Rectal smooth muscle tissue (tissue), 1 donor: ENCODE measurements around the gene VSIG4.
"Not testable (repeated sequence)": the region's sequence is repeated elsewhere in the genome, so short reads cannot be mapped to it uniquely, and the experiment has no call there.

ENCODE experiments used
- H3K27ac ChIP-seq: one replicate; pipeline ENCODE4 v1.7.0; 2013; ENCODE audit warnings: low read depth, low read length, inconsistent platforms
- H3K27me3 ChIP-seq: one replicate; pipeline ENCODE4 v1.7.0; 2013; ENCODE audit warnings: low read length; ENCODE audit not compliant: control insufficient read depth, insufficient read depth
- H3K36me3 ChIP-seq: one replicate; pipeline ENCODE4 v1.7.0; 2013; ENCODE audit warnings: low read length; ENCODE audit not compliant: control insufficient read depth, insufficient read depth
- H3K4me1 ChIP-seq: one replicate; pipeline ENCODE4 v1.7.0; 2013; ENCODE audit warnings: low read length; ENCODE audit not compliant: control insufficient read depth, insufficient read depth
- H3K4me3 ChIP-seq: one replicate; pipeline ENCODE4 v1.7.0; 2013; ENCODE audit warnings: low read length
- H3K9ac ChIP-seq: one replicate; pipeline ENCODE4 v1.7.0; 2013; ENCODE audit warnings: low read length

Gene VSIG4

DNA sequence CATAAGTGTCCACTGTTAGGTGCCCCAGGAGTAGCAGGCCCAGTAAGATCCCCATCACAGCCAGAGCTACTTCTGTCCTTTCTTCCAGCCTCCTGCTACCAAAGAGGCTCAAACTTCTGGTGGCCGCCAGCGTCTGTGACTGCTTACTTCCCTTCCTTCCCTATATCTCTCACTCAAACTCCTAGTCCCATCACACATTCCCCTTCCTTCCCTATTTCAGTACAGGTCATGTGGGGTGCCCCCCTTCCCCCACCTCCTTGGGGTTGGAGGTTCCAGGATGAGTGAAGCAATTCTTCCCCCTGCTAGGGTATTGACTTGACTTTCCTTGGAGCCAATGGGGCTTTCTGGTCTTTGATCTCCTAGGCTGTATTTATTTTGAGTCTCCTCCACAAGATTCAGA lies at the start of gene VSIG4:
Gene VSIG4, minus strand, starts transcription at position 137 of the 400 bp plus-strand sequence. Its CDS starts 82 bp downstream, at position 55.
- no peak within 1 kb of the TSS for H3K4me3 ChIP-seq
- no peaks in the 10 kb centered on the region for H3K4me1 ChIP-seq
- no peaks in the 10 kb centered on the region for H3K36me3 ChIP-seq
- no peaks in the 10 kb centered on the region for H3K27me3 ChIP-seq
- H3K9ac ChIP-seq: no peak within 1 kb of the TSS
- no peak within 1 kb of the TSS for H3K27ac ChIP-seq

DNA sequence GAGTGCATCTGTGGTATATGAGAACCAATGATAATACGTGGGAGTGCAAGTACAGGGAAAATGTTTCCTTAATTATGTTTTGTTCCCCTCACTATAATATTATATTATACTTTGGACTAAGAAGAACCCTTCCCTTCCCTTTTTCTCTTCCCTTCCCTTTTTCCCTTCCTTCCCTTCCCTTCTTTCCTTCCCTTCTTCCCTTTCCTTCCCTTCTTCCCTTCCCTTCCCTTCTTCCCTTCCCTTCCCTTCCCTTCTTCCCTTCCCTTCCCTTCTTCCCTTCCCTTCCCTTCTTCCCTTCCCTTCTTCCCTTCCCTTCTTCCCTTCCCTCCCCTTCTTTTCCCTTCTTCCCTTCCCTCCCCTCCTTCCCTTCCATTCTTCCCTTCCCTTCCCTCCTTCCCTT lies 36.9 kb upstream of the VSIG4 start:
- H3K4me1 ChIP-seq: no peaks in the 10 kb centered on the region
- H3K27me3 ChIP-seq: no peaks in the 10 kb centered on the region
- no peak overlapping the region for H3K4me3 ChIP-seq
- H3K9ac ChIP-seq: no peak overlapping the region
- H3K27ac ChIP-seq: no peak overlapping the region
- H3K36me3 ChIP-seq: no peaks in the 10 kb centered on the region

- H3K9ac ChIP-seq: no peak overlapping the region
- H3K4me3 ChIP-seq: no peak overlapping the region
- no peaks in the 10 kb centered on the region for H3K36me3 ChIP-seq
- H3K4me1 ChIP-seq: no peaks in the 10 kb centered on the region
- no peaks in the 10 kb centered on the region for H3K27me3 ChIP-seq
- no peak overlapping the region for H3K27ac ChIP-seq
These were observed 35.3 kb upstream of the VSIG4 start for GRCh38 chrX:66074920-66075879.

GRCh38 chrX:66071126-66071525 lies 31.2 kb upstream of the VSIG4 start:
- Histone ChIP-seq H3K4me1 (no peaks in the 10 kb centered on the region), H3K36me3 (no peaks in the 10 kb centered on the region), H3K27me3 (no peaks in the 10 kb centered on the region), H3K4me3 (no peak overlapping the region), H3K27ac (no peak overlapping the region), H3K9ac (no peak overlapping the region)

DNA sequence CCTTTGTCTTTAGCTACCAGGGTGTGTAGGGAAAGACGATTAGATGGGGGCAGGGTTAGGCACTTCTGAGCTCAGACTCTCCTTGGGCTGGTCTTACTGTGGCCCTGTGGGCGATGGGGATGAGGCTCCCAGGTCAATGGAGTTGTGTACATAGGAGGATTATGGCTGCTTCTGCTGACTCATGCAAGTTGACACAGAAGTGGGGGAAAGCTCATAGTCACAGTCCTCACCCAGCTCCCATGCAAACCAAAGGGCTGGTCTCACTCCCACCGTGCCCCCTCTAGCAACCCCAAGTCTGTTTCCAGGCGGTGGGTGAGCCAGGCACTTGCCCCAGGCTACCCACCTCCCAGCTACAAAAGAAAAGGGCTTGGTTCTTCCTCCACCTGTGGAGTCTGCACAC lies 24.4 kb upstream of the VSIG4 start:
- no peaks in the 10 kb centered on the region for H3K4me1 ChIP-seq
- no peak overlapping the region for H3K9ac ChIP-seq
- H3K27ac ChIP-seq: no peak overlapping the region
- peaks cover 4% of the 10 kb centered on the region for H3K27me3 ChIP-seq
- no peak overlapping the region for H3K4me3 ChIP-seq
- no peaks in the 10 kb centered on the region for H3K36me3 ChIP-seq

DNA sequence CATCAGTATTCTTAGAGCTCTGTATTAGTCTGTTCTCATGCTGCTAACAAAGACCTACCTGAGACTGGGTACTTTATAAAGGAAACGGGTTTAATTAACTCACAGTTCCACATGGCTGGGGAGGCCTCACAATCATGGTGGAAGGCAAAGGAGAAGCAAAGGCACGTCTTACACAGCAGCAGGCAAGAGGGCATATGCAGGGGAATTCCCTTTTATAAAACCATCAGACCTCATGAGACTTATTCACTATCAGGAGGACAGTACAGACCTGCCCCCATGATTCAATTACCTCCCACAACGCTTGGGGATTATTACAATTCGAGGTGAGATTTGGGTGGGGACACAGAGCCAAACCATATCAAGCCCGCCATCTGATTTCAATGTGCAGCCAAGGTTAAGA lies 17.1 kb upstream of the VSIG4 start:
- not testable (repeated sequence) for H3K27ac ChIP-seq

GRCh38 chrX:66054978-66055377 lies 15.1 kb upstream of the VSIG4 start:
- H3K9ac ChIP-seq: no peak overlapping the region
- no peaks in the 10 kb centered on the region for H3K36me3 ChIP-seq
- no peak overlapping the region for H3K27ac ChIP-seq
- no peak overlapping the region for H3K4me3 ChIP-seq
- no peaks in the 10 kb centered on the region for H3K4me1 ChIP-seq
- no peaks in the 10 kb centered on the region for H3K27me3 ChIP-seq

More for the DNA sequence above, 17.1 kb upstream of the VSIG4 start:
- H3K4me1 ChIP-seq, H3K27me3 ChIP-seq, H3K4me3 ChIP-seq, H3K9ac ChIP-seq, H3K36me3 ChIP-seq: not testable (repeated sequence)

DNA sequence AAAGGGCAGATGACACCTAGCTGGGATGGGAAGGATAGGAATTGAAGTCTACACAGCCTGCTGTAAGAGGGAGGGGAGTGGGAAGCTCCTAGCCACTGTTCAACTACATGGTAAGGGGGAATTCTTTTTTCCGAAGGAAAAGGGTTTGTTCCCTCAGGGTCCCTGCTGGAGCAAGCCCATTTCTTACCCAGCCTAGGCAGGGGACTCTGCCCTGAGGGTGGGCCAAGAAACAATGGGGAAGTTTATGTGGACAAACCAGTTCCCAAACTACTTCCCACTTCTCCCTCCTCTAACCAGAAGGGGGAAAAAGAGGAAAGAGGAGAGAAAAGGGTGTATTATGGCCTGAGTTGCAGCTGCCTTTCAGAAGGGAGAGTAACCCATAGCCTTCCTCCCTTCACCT lies 13.5 kb upstream of the VSIG4 start:
- no peaks in the 10 kb centered on the region for H3K36me3 ChIP-seq
- H3K4me1 ChIP-seq: no peaks in the 10 kb centered on the region
- H3K4me3 ChIP-seq: no peak overlapping the region
- H3K9ac ChIP-seq: no peak overlapping the region
- no peaks in the 10 kb centered on the region for H3K27me3 ChIP-seq
- H3K27ac ChIP-seq: no peak overlapping the region

DNA sequence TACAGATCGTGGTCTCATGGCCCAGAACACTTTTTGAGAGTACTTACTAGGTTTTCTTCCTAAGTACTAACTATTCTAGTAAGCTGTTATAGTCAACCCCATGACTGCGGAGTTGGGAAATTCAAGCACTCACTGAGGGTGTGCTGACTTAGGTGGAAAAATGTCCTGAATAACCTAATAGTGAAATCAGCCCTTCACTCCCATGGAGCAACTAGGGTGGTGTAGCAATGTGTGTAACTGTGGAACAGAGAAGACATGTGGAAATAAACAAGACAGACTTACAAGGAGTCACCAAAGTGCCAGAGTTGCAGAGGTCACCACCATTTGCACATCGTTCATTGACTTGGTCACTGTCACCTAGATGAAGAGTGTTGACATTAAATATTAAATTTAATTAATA lies 12.1 kb upstream of the VSIG4 start:
- Histone ChIP-seq H3K9ac (no peak overlapping the region), H3K36me3 (no peaks in the 10 kb centered on the region), H3K4me3 (no peak overlapping the region), H3K27me3 (no peaks in the 10 kb centered on the region), H3K27ac (no peak overlapping the region), H3K4me1 (no peaks in the 10 kb centered on the region)

DNA sequence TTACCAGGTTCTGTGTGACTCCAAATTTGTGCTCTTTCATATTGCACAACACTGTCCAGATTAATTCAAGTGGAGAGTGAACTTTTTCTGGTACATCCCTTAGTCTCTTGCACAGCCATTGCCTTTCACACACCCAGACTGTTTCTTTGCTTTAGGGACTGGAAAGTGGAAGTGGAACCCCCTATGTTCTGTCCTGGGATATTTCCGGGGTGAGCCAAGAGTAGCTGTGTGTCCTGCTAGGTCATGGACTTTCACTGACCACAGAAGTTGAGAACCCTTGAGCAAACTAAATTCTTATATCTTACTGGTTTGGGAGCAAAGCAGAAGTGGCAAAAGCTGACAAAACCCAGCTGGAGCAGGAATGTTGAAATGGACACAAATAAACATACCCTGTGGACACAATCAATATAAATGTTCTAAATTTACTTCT lies 10.3 kb upstream of the VSIG4 start:
- H3K4me1 ChIP-seq: no peaks in the 10 kb centered on the region
- H3K9ac ChIP-seq: no peak overlapping the region
- no peaks in the 10 kb centered on the region for H3K27me3 ChIP-seq
- H3K27ac ChIP-seq: no peak overlapping the region
- no peaks in the 10 kb centered on the region for H3K36me3 ChIP-seq
- no peak overlapping the region for H3K4me3 ChIP-seq

DNA sequence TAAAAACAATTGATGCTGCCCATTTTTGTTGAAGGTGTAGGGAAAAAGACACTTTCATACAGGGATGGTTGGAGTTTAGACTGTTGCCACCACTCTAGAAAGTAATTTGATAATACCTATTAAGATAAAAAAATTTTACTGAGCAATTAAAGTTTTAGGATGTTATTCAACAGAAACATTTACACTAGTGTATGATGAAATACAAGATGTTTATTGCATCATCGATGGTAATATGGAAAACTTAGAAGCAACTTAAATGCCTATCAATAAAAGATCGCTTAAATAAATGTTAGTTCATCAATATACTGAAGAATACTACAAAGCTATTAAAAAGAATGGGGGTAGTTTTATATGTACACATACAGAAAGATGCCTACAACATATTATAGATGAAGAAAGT lies 9.2 kb upstream of the VSIG4 start:
- Histone ChIP-seq H3K4me1 (no peaks in the 10 kb centered on the region), H3K4me3 (no peak overlapping the region), H3K27ac (no peak overlapping the region), H3K27me3 (no peaks in the 10 kb centered on the region), H3K36me3 (no peaks in the 10 kb centered on the region), H3K9ac (no peak overlapping the region)

DNA sequence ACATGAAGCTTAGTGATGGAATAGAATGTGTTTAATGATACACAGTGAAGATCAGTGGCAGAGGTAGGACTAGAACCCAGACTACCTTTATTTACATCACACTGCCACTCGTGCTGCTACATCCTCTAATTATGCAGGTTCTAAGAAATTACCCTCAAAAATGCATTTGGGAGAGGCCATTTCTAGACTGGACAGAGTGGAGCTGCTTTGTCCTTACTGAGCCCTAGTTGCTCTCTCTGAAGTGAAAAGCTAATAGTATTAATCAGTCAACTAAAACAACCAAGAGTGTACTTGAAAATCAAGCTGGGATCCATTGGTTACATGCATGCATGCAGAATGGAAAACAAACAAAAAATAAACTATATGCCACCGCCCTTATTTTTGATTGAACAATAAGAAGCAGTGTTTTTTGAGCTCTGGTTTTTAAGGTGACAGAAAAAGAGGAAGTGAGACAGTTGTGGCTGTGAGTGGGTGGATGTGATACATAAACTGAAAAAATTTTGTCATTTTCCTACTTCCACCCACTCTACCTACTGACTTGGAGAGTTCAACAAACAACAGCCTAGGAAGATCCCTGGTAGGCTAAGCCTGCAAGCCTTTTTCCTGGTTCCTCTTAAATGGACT lies 6.8 kb upstream of the VSIG4 start:
- Histone ChIP-seq H3K36me3 (no peaks in the 10 kb centered on the region), H3K9ac (no peak overlapping the region), H3K4me3 (no peak overlapping the region), H3K4me1 (no peaks in the 10 kb centered on the region), H3K27me3 (no peaks in the 10 kb centered on the region), H3K27ac (no peak overlapping the region)

DNA sequence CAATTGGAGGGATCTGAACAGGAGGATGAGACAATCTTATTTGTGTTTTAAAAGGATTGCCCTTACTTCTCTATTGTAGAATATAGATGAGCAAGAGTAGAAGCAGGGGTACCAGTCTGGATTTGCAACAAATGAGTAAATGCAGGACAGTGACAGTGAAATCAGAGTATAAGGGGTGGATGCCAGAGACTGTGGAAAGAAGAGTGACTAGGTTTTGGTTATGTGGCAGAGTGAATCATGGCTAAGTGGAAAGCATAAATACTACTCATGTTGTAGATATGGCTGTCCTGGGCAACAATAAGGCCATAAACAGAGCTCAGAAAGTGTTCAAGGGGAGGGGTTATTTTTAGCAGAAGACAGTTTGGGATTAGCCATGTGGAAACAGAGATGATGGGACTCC lies 6.0 kb upstream of the VSIG4 start:
- Histone ChIP-seq H3K27me3 (no peaks in the 10 kb centered on the region), H3K4me3 (no peak overlapping the region), H3K27ac (no peak overlapping the region)

More for the DNA sequence above, 6.0 kb upstream of the VSIG4 start:
- H3K4me1 ChIP-seq: no peaks in the 10 kb centered on the region
- no peaks in the 10 kb centered on the region for H3K36me3 ChIP-seq
- H3K9ac ChIP-seq: no peak overlapping the region
